OCI-LY7 (cell line): ENCODE measurements around the gene BBS9. TPM values are rescaled to one million over a fixed set of nuclear protein-coding genes. Genes with fewer than 3 reads are reported as not detected.

Source experiments
- BruUV-seq: library from RNA; stranded (reverse); fragments of 400-500 nt; replicated peaks from 2 replicates; lab custom pipeline; 2021; lab: Mats Ljungman, UMichigan
- CTCF ChIA-PET: fragments of 300-600 bp; sonication (Branson Sonifier 250); formaldehyde crosslinking; loops from one replicate; lab custom pipeline; 2022; ENCODE audit warnings: antibody characterized with exemption; ENCODE audit not compliant: unreplicated experiment; lab: Charles Lee
- POLR2A ChIA-PET: fragments of 300-600 bp; sonication (Branson Sonifier 250); formaldehyde crosslinking; loops from one replicate; lab custom pipeline; 2022; ENCODE audit warnings: antibody characterized with exemption; lab: Charles Lee
- DNase-seq: peaks from one replicate; pipeline ENCODE4 v3.0.0-alpha.2; 2015; ENCODE audit warnings: low spot score
- H2AFZ ChIP-seq: fragments of 200-600 bp; sonication (generic), shearing (Covaris generic); 2 replicates; pipeline ENCODE4 v1.6.1; 2014; ENCODE audit warnings: mild to moderate bottlenecking, antibody characterized with exemption, low read length, moderate library complexity
- H3K27ac ChIP-seq: fragments of 200-600 bp; sonication (generic); 2 replicates; pipeline ENCODE4 v1.5.1; 2014; ENCODE audit warnings: mixed run types, low read depth, mild to moderate bottlenecking, moderate library complexity, low read length, inconsistent platforms; ENCODE audit not compliant: poor library complexity, severe bottlenecking
- H3K36me3 ChIP-seq: fragments of 200-600 bp; sonication (generic); 2 replicates; pipeline ENCODE4 v1.6.1; 2014; ENCODE audit warnings: mild to moderate bottlenecking, antibody characterized with exemption, low read length, moderate library complexity, mixed read lengths; ENCODE audit not compliant: insufficient read depth
- H3K4me1 ChIP-seq: fragments of 200-600 bp; sonication (generic); 2 replicates; pipeline ENCODE4 v1.5.1; 2014; ENCODE audit warnings: mild to moderate bottlenecking, low read length; ENCODE audit not compliant: insufficient read depth, poor library complexity, severe bottlenecking
- H3K4me2 ChIP-seq: fragments of 200-600 bp; sonication (generic); 2 replicates; pipeline ENCODE4 v1.6.1; 2014; ENCODE audit warnings: mild to moderate bottlenecking, low read length
- H3K4me3 ChIP-seq: fragments of 200-600 bp; sonication (generic); 2 replicates; pipeline ENCODE4 v1.5.1; 2014; ENCODE audit warnings: mild to moderate bottlenecking, low read depth, low read length; ENCODE audit not compliant: poor library complexity, severe bottlenecking
- H3K79me2 ChIP-seq: fragments of 200-600 bp; sonication (generic); 2 replicates; pipeline ENCODE4 v1.6.1; 2016; ENCODE audit warnings: low read depth, mild to moderate bottlenecking, low read length, moderate library complexity, mixed read lengths; ENCODE audit not compliant: insufficient read depth
- H3K9me2 ChIP-seq: fragments of 200-600 bp; sonication (generic); 2 replicates; pipeline ENCODE4 v1.6.1; 2016; ENCODE audit warnings: mild to moderate bottlenecking, low read length, mixed read lengths; ENCODE audit not compliant: insufficient read depth
- H3K9me3 ChIP-seq: fragments of 200-600 bp; sonication (generic); 2 replicates; pipeline ENCODE4 v1.6.1; 2014; ENCODE audit warnings: mild to moderate bottlenecking, mixed run types, low read length, mixed read lengths
- H4K20me1 ChIP-seq: fragments of 200-600 bp; sonication (generic); 2 replicates; pipeline ENCODE4 v1.6.1; 2014; ENCODE audit warnings: mild to moderate bottlenecking, antibody characterized with exemption, low read length, moderate library complexity, mixed read lengths; ENCODE audit not compliant: insufficient read depth
- EZH2phosphoT487 ChIP-seq: fragments of 200-600 bp; sonication (generic); IDR thresholded peaks from 2 replicates; pipeline ENCODE4 v1.6.1; 2018; ENCODE audit warnings: low read depth, borderline replicate concordance, mild to moderate bottlenecking, mixed run types, antibody characterized with exemption, low read length, moderate library complexity, mixed read lengths
- intact Hi-C: fragments of 100-400 bp; cut with micrococcal nuclease; formaldehyde crosslinking; loops from one replicate; pipeline ENCODE4 v1.10.0; 2022; ENCODE audit not compliant: unreplicated experiment
- total RNA-seq, 2 experiments: library from RNA; depleted of rRNA in 1 of 2; stranded (reverse); fragments of >200 nt in 1 of 2; shearing (Covaris generic) in 1 of 2; gene quantifications; 2 replicates each; pipeline ENCODE4 v1.2.3, GENCODE V29; 2014 to 2022
- TF ChIP-seq, protein P1 (sequence below): fragments of 200-600 bp; sonication (generic); conservative IDR thresholded peaks from 2 replicates; pipeline ENCODE4 v1.5.1; 2014; ENCODE audit warnings: mild to moderate bottlenecking, antibody characterized with exemption, low read length, moderate library complexity, mixed read lengths

The BBS9 gene
- total RNA-seq, 2 experiments from 2014 or later = 6.8 to 14.8 TPM

DNA sequence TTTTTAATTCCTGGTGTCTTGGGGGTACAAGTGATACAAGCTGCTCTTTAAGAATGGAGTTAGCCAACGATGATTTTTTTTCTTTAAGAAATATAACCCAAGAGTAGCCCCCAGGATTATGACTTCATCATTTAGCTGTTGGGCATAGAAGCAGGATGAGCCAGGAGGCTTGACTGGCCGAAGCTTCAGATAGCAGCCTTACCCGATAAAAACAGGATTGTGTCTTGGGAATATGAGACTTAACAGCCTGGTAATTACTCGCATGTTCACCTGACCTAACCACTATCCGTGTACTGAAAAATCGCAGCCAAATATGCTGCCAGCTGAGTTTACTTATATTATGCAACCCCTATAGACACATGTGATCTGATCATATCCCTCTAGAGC, 430.0 kb downstream of the BBS9 start:
- Histone ChIP-seq H3K4me2 (no peak overlapping the region), H4K20me1 (no peaks in the 10 kb centered on the region), H3K9me3 (no peaks in the 10 kb centered on the region), H3K79me2 (no peaks in the 10 kb centered on the region), H2AFZ (no peak overlapping the region), H3K4me1 (no peaks in the 10 kb centered on the region), H3K9me2 (no peaks in the 10 kb centered on the region), H3K36me3 (no peaks in the 10 kb centered on the region), H3K4me3 (no peak overlapping the region), H3K27ac (no peak overlapping the region)
- TF ChIP-seq EZH2phosphoT487 = no peak
- TF ChIP-seq, protein P1, sequence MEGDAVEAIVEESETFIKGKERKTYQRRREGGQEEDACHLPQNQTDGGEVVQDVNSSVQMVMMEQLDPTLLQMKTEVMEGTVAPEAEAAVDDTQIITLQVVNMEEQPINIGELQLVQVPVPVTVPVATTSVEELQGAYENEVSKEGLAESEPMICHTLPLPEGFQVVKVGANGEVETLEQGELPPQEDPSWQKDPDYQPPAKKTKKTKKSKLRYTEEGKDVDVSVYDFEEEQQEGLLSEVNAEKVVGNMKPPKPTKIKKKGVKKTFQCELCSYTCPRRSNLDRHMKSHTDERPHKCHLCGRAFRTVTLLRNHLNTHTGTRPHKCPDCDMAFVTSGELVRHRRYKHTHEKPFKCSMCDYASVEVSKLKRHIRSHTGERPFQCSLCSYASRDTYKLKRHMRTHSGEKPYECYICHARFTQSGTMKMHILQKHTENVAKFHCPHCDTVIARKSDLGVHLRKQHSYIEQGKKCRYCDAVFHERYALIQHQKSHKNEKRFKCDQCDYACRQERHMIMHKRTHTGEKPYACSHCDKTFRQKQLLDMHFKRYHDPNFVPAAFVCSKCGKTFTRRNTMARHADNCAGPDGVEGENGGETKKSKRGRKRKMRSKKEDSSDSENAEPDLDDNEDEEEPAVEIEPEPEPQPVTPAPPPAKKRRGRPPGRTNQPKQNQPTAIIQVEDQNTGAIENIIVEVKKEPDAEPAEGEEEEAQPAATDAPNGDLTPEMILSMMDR = no peak
- POLR2A ChIA-PET = no interaction called here
- BruUV-seq = no TSS peak
- DNase-seq = no peak
- intact Hi-C loops = no loop called here
- CTCF ChIA-PET = no interaction called here

DNA sequence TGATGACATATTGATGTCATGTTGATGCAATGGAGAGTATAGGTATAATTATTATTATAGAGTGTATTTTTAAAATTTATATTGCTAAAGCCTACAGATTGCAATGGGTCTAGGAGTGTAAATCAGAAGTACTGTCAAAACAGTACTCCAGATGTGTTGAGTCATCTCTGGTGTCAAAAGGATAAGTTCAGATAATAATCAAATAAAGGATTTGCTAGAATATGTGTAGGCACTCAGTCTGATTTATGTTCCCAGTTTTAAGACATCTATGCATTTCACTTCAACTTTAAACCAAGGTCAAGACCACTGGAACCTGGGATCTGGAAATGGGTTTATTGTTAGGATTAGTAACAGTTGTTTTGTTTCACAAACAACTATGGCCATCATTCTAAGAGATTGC, 433.6 kb downstream of the BBS9 start:
- intact Hi-C loops = no loop called here
- Histone ChIP-seq H3K36me3 (no peaks in the 10 kb centered on the region), H4K20me1 (no peaks in the 10 kb centered on the region), H3K27ac (no peak overlapping the region), H2AFZ (no peak overlapping the region), H3K9me3 (no peaks in the 10 kb centered on the region), H3K79me2 (no peaks in the 10 kb centered on the region), H3K4me3 (no peak overlapping the region), H3K4me1 (no peaks in the 10 kb centered on the region), H3K4me2 (no peak overlapping the region), H3K9me2 (no peaks in the 10 kb centered on the region)
- ChIA-PET POLR2A (interaction anchor here (0.6 kb wide), 1 partner anchor 71 kb away, joined by 3 read pairs; no protein-coding TSS in a partner anchor), CTCF (no interaction called here)
- TF ChIP-seq, protein P1 = no peak
- TF ChIP-seq EZH2phosphoT487 = no peak
- DNase-seq = no peak
- no TSS peak for BruUV-seq

DNA sequence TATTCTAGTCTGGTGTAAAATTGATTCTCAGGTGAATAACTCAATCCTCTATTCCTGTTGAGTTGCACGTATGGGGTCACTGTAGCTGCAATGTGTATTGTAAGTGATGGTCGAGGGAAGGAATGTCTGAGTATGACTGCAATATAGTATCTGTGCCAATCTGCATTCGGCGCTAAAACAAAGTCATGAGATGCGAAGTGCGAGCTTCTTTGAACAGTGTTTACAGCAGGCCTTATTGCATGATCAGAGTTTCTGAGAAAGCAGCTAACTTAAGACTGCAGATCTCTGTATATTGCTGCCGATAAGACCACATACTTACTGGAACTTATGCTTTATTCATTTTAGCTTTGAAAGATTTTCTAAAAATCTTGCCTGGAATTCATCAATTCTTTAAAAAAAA, 434.3 kb downstream of the BBS9 start:
- H3K4me3 ChIP-seq = no peak overlapping the region
- DNase-seq = no peak
- no peak overlapping the region for H3K4me2 ChIP-seq
- H3K36me3 ChIP-seq = no peaks in the 10 kb centered on the region
- TF ChIP-seq, protein P1 = no peak
- TF ChIP-seq EZH2phosphoT487 = no peak
- no peaks in the 10 kb centered on the region for H3K9me2 ChIP-seq
- POLR2A ChIA-PET = no interaction called here
- H3K4me1 ChIP-seq = no peaks in the 10 kb centered on the region
- CTCF ChIA-PET = no interaction called here
- H2AFZ ChIP-seq = no peak overlapping the region
- H3K9me3 ChIP-seq = no peaks in the 10 kb centered on the region
- no peaks in the 10 kb centered on the region for H4K20me1 ChIP-seq
- no peaks in the 10 kb centered on the region for H3K79me2 ChIP-seq
- no TSS peak for BruUV-seq
- H3K27ac ChIP-seq = no peak overlapping the region
- intact Hi-C loops = no loop called here
